Natural killer cell (primary cell): ENCODE results near the gene CRYGN. TPM values are rescaled to one million over a fixed set of nuclear protein-coding genes. Genes with fewer than 3 reads are reported as not detected.

Source experiments
- ATAC-seq, 3 donors: fragments of 150-1000 bp in 2 of 3; fragments of 200-7000 bp in 1 of 3; cut with Tn5 transposase; 1 replicate in 1 of 3; 2 replicates in 2 of 3; pipeline ENCODE4 v1.10.0; 2021; ENCODE audit warnings: mild to moderate bottlenecking in 2 of 3, moderate library complexity in 2 of 3
- DNase-seq, 2 donors: peaks; one replicate each; pipeline versions ENCODE4 v3.0.0 to v3.0.0-alpha.2; 2013 to 2021; ENCODE audit warnings: mixed read lengths in 1 of 2
- H3K27ac ChIP-seq: one replicate; pipeline ENCODE4 v1.5.1; 2013; ENCODE audit warnings: mild to moderate bottlenecking, low read length
- H3K27me3 ChIP-seq: one replicate; pipeline ENCODE4 v1.6.1; 2013; ENCODE audit warnings: low read length; ENCODE audit not compliant: control insufficient read depth, insufficient read depth
- H3K36me3 ChIP-seq: one replicate; pipeline ENCODE4 v1.6.1; 2013; ENCODE audit warnings: low read length; ENCODE audit not compliant: control insufficient read depth, insufficient read depth
- H3K4me1 ChIP-seq: one replicate; pipeline ENCODE4 v1.6.1; 2013; ENCODE audit warnings: low read length; ENCODE audit not compliant: control insufficient read depth, insufficient read depth
- H3K4me3 ChIP-seq: one replicate; pipeline ENCODE4 v1.5.1; 2013; ENCODE audit warnings: low read length
- H3K9me3 ChIP-seq: one replicate; pipeline ENCODE4 v1.6.1; 2013; ENCODE audit warnings: low read length; ENCODE audit not compliant: control insufficient read depth, insufficient read depth
- H3K27ac Mint-ChIP-seq, 2 donors: one replicate each; pipeline ENCODE4 v1.8.0; 2022; ENCODE audit warnings: mild to moderate bottlenecking in 2 of 2, mixed read lengths in 2 of 2, moderate library complexity in 1 of 2
- H3K27me3 Mint-ChIP-seq, 2 donors: one replicate each; pipeline ENCODE4 v1.8.0; 2022; ENCODE audit warnings: low read depth in 2 of 2, mixed read lengths in 2 of 2
- H3K36me3 Mint-ChIP-seq: one replicate; pipeline ENCODE4 v1.8.0; 2022; ENCODE audit warnings: mixed read lengths
- H3K4me1 Mint-ChIP-seq, 2 donors: one replicate each; pipeline ENCODE4 v1.8.0; 2022; ENCODE audit warnings: mixed read lengths in 2 of 2
- H3K4me3 Mint-ChIP-seq: one replicate; pipeline ENCODE4 v1.8.0; 2022; ENCODE audit warnings: mild to moderate bottlenecking, moderate library complexity, mixed read lengths
- H3K9me3 Mint-ChIP-seq, 2 donors: one replicate each; pipeline ENCODE4 v1.8.0; 2022; ENCODE audit warnings: mixed read lengths in 2 of 2
- CTCF ChIP-seq: fragments of 200-600 bp; IDR thresholded peaks from one replicate; pipeline ENCODE4 v1.8.0; 2022; ENCODE audit warnings: antibody characterized with exemption
- WGBS: methylation state at CpG from one replicate; pipeline ENCODE4 v1.1.7; 2013; ENCODE audit warnings: missing lambda C conversion rate; ENCODE audit not compliant: insufficient coverage; 5-methylcytosine and 5-hydroxymethylcytosine counted together
- intact Hi-C: fragments of 100-400 bp; cut with micrococcal nuclease; formaldehyde crosslinking; loops from one replicate; pipeline ENCODE4 v1.14.2; 2022
- total RNA-seq, 4 donors: library from RNA; stranded (reverse); fragments of 120-200 nt in 1 of 4; gene quantifications; one replicate each; pipeline versions ENCODE4 v1.2.3 to v1.2.4, GENCODE V29; 2013 to 2022

The CRYGN gene
- total RNA-seq, 3 donors from 2014 or later (not counting 1 experiment from before 2014, with no cell fraction given) = not detected

GRCh38 chr7:151472644-151473380 is 32.9 kb upstream of the CRYGN start:
- Mint-ChIP-seq H3K27ac (peak overlapping the region; percentile 65 to 69), H3K4me3 (peak overlapping the region; percentile 49), H3K9me3 (no peaks in the 10 kb centered on the region), H3K4me1 (peaks cover 55 to 57% of the 10 kb centered on the region in 2 donors), H3K36me3 (peaks cover 19% of the 10 kb centered on the region), H3K27me3 (no peaks in the 10 kb centered on the region)
- ATAC-seq (peak in 2 of 3 donors; percentile 13 to 25), DNase-seq (peak in 1 of 2 donors; percentile 22)
- Histone ChIP-seq H3K4me3 (no peak overlapping the region), H3K27ac (no peak overlapping the region), H3K9me3 (no peaks in the 10 kb centered on the region), H3K4me1 (peaks cover 16% of the 10 kb centered on the region), H3K27me3 (no peaks in the 10 kb centered on the region), H3K36me3 (peaks cover 29% of the 10 kb centered on the region)
- 71% methylated on average over 16 of the region's 17 CpGs for WGBS
- no peak for TF ChIP-seq CTCF
- intact Hi-C loops = no loop called here

DNA sequence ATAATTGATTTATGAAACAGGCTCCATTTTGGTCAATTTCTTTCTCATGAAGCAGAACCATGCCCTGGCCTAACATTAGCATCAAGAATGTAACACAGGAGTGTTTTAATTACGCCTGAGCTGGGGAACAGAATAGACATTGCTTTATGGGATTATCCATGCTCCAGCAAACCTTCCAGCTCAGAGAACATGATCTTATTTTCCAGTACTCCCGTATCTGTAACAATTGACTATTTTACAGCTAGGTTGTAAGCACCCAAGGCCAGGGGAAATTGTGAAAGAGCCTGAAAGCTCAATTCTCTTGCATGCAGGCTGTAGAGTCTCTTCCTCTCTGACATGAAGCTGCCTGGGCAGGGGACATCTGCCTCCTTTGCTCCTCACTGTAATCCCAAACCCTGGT is 30.8 kb upstream of the CRYGN start:
- Mint-ChIP-seq H3K27me3 (no peaks in the 10 kb centered on the region), H3K4me1 (peaks cover 56 to 62% of the 10 kb centered on the region in 2 donors), H3K4me3 (no peak overlapping the region), H3K27ac (peak overlapping the region; percentile 19 to 65), H3K36me3 (peaks cover 20% of the 10 kb centered on the region), H3K9me3 (no peaks in the 10 kb centered on the region)
- Histone ChIP-seq H3K4me3 (no peak overlapping the region), H3K9me3 (no peaks in the 10 kb centered on the region), H3K4me1 (peaks cover 16% of the 10 kb centered on the region), H3K36me3 (peaks cover 36% of the 10 kb centered on the region), H3K27me3 (no peaks in the 10 kb centered on the region), H3K27ac (no peak overlapping the region)
- TF ChIP-seq CTCF = no peak
- 97% methylated on average over 2 of the region's 2 CpGs for WGBS
- intact Hi-C loops = no loop called here
- DNase-seq = no peak
- no peak for ATAC-seq

DNA sequence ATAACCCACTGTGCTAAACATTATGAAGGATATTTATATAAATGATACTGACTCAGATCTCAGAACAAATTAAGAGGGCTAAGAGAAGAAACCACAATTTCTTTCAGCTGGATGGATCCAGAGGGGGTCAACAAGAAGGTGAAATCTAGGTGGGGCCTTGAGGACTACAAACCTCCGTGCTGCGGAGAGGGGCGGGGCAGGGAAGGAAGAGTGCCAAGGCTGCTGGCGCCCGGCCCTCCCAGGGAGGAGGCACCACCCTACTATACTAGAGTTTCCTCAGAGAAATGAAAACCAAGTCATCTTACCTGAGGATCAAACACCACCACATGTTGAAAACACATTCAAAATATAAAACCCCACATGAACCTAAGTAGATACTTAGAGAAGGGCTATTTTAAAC is 29.3 kb upstream of the CRYGN start:
- peaks cover 56 to 62% of the 10 kb centered on the region in 2 donors for H3K4me1 Mint-ChIP-seq
- ATAC-seq = no peak
- peak overlapping the region; percentile 77 to 79 for H3K27ac Mint-ChIP-seq
- no peak for DNase-seq
- H3K9me3 ChIP-seq = no peaks in the 10 kb centered on the region
- H3K4me1 ChIP-seq = peaks cover 16% of the 10 kb centered on the region
- intact Hi-C loops = no loop called here
- no peak overlapping the region for H3K27ac ChIP-seq
- no peaks in the 10 kb centered on the region for H3K27me3 Mint-ChIP-seq
- 84% methylated on average over 3 of the region's 5 CpGs for WGBS
- H3K9me3 Mint-ChIP-seq = no peaks in the 10 kb centered on the region
- H3K27me3 ChIP-seq = no peaks in the 10 kb centered on the region
- no peak overlapping the region for H3K4me3 Mint-ChIP-seq
- no peak for TF ChIP-seq CTCF
- H3K36me3 Mint-ChIP-seq = peaks cover 25% of the 10 kb centered on the region
- H3K4me3 ChIP-seq = no peak overlapping the region
- H3K36me3 ChIP-seq = peaks cover 42% of the 10 kb centered on the region
